ENCODE results near the gene JMJD1C.
"Not testable (repeated sequence)": the region's sequence is repeated elsewhere in the genome, so short reads cannot be mapped to it uniquely, and the experiment has no call there.

JMJD1C gene

GRCh38 chr10:63264617-63265221, 201.1 kb downstream of the JMJD1C start:
- DNase-seq = no peak

GRCh38 chr10:63262430-63263073, 203.2 kb downstream of the JMJD1C start:
- no peak for DNase-seq

DNA sequence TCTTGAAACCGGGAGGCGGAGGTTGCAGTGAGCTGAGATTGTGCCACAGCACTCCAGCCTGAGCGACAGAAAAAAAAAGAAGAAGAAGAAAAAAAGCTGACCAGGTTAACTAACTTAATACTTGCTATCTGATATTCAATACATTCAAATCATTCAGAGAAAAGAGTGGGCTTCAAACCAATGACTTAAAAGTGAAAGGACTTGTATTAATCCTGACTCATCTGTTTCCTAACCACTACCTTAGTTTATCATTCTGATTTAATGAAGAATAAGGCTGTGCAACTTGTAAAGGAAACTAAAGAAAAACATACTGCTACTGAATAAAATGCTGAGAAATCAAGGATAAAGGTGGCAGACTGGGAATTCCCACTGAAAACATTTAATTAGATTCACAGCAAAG, 204.3 kb downstream of the JMJD1C start:
- DNase-seq = no peak

GRCh38 chr10:63260860-63261251, 204.9 kb downstream of the JMJD1C start:
- DNase-seq = no peak

DNA sequence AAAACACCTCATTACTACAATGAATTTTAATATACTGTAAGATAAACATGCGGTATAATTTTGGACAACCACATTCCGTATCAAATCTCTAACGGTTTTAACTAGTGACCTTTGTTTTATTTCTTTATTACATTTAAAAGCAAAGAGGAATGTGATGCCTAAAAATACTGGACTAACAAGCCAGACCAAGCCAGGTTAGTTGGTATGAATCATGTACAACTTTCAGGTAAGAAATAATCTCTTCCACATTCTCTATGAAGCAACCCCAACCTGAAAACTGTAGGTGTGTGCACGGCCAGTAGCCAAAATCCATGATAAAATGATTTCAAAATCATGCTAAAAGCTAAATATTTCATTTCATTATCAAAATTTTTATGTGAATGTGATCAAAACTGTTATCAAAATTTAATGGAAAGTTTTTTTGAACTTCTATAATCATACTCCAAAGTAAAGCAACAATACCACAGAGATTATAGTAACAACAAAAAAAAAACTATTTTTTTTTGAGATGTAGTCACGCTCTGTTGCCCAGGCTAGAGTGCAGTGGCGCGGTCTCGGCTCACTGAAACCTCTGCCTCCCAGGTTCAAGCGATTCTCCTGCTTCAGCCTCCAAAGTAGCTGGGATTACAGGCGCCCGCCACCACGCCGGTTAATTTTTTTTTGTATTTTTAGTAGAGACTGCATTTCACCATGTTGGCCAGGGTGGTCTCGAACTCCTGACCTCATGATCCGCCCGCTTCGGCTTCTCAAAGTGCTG, 205.5 kb downstream of the JMJD1C start:
- DNase-seq = no peak

GRCh38 chr10:63258920-63259678, 206.7 kb downstream of the JMJD1C start:
- no peak for DNase-seq

DNA sequence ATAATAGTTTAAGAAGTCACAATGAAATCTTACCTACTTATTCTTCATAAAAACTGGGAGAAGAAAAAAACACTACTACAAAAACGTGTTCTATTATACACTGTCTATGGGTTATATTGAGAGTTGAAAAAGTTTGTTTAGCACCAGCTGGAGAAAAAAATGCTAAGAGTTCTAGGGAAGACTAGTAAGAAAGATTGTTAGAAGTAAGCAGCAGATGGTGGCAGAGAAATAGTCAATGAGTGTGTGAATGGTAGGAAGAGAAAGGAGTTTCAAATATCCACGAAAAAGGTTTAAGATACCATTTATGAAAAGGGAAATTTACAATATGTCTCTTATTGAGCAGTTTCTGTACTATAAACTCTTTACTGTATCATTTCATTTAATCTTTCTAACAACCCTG, 208.0 kb downstream of the JMJD1C start:
- no peak for DNase-seq

DNA sequence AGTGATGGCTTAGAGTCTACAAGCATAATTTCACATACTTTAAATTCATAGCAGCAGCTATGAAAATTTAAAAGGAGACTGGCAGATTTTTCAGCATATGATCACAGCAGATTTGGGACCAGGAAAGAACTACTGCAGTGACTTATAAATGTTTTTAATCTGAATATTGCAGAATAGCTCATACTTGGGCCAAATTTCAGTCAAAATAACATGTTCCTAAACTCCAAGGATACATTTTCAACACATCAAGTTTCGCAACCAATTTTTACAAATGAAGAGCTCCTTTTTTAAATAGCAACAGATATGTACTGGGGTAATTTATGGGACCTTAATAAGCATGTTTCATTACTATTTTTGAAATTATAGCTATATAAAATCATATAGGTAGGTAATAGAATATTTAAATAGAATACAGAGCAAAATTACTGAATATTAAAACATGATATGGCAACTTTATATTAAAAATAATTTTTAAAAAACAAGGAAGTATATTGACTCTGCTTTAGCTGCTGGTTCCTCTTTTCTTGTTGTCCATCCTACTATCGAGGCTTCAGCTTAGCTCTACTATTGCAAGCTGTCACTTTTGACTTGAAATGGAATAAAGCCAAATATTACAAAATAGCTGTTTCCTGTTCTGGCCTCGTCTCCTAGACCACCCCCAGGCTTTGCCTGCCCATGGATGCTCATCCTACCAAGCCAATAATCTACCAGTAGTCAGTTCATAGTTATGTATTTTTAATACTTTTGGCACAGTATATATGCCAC, 209.6 kb downstream of the JMJD1C start:
- DNase-seq = no peak

- no peak for DNase-seq
These were observed 210.5 kb downstream of the JMJD1C start for GRCh38 chr10:63255316-63255715.

- DNase-seq = no peak
These were observed 212.7 kb downstream of the JMJD1C start for GRCh38 chr10:63253040-63253439.

GRCh38 chr10:63252095-63252762, 213.5 kb downstream of the JMJD1C start:
- no peak for DNase-seq

DNA sequence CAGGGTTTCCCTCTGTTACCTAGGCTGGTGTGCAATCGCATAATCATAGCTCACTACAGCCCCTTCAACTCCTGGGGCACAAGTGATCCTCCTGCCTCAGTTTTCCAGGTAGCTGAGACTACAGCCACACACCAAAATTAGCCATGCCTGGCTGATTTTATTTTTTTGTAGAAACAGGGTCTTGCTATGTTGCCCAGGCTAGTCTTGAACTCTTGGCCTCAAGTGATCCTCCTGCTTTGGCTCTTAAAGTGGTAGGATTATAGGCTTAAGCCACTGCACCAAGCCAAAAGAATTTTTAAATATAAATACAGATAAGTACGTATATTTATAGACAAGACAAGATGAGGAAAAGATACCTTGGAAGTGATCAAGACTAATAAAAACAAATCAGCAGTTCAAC, 215.7 kb downstream of the JMJD1C start:
- no peak for DNase-seq

DNA sequence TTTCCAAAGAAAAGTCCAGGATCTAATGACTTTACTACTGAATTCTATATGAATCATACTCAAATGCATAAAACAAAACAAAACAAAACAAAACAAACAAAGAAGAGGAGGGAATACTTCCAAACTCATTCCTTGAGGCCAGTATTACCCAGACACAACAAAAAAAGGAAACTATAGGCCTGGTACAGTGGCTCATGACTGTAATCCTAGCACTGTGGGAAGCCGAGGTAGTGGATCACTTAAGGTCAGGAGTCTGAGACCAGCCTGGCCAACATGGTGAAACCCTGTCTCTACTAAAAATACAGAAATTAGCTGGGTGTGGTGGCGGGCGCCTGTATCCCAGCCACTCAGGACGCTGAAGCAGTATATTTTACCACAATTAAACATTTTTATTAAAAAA, 218.0 kb downstream of the JMJD1C start:
- no peak for DNase-seq

DNA sequence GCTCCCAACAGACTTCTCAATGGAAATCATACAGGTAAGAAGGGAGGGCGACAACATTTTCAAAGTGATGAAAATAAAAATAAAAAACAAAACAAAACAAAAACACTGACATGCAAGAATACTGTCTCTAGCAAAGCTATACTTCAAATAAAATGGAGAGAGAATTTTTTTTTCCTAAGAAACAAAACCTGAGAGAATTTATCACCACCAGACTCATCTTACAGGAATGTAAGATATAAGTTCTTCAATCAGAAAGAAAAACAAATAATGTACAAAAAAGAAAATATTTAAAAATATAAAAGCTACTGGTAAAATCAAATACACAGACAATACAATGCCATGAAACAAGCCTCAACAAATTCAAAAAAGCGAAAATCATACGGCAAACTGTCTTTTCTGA, 219.4 kb downstream of the JMJD1C start:
- no peak for DNase-seq

DNA sequence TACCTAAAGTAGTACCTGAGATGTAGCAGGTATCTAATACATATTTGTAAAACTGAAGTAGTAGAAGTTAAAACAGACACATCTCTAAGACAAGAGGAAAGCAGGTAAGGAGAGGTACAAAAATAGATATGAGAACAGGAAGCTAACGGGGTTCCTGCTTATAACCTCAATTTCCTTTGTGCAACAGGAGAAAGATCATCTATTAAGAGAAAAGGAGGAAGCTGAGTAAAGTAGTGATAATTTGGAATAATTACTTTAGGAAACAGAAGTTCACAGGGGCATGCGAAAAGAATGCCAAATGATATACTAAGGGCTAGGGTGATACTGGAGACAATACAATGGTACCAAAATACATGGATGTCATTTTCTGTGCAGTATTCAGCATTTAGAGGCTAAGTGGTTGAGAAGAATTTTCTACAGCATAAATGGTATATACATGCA, 223.9 kb downstream of the JMJD1C start:
- no peak for DNase-seq

- DNase-seq = no peak
These were observed 225.0 kb downstream of the JMJD1C start for GRCh38 chr10:63240807-63241206.

DNA sequence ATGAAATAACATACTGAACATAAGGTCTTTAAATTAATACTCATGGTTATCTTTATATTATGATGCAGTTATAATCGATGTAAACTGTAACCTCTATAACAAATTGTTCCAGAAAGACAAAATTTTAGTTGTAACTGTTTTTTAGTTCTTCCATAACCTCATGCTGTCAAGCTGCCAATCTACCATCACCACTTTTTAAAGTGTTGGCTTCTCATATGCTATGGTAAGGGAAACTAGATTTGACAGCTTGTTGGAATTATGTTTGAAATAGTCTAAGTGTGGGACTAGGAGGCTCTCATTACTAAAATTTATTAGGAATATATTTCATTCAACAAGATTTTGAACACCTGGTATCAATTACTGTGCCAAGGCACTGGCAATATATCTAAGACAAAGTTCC, 227.3 kb downstream of the JMJD1C start:
- DNase-seq = no peak

GRCh38 chr10:63237396-63237795, 228.4 kb downstream of the JMJD1C start:
- no peak for DNase-seq

DNA sequence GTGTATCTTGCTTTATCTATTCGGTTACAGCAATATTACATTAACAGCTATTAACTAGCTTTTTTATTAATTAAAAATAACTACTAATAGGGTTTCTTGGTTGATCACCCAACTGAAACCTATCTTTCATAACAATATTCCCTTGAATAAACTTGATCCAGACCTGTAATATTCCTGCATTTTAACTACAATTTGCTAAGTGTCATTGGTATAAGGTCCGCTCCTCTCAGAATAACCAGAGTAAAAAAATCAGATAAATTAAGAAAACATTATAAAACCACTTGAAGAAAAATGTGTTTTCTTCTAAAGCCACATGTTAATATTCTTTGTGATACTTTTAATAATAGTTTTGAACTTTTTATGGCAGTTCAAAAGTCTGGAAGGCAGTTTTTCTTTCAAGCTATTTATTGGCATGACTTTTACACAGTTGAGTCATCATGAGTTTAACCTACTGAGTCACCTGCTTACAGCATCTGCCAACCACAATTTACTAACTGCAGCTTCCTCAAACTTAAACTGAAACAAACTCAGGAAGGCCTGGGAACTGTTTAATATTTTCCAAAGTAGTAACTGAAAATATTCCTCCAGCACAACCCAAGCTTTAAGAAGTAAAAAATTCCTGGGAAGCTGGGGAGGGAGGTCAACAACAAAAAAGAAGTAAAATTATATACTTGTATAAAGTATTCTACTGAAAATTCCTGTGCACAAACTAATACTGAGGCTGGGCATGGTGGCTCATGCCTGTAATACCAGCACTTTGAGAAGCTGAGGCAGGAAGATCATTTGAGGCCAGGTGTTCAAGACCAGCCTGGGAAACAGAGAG, 229.5 kb downstream of the JMJD1C start:
- no peak for DNase-seq

- DNase-seq = not testable (repeated sequence)
These were observed 230.6 kb downstream of the JMJD1C start for GRCh38 chr10:63235136-63235535.
